Epithelial cell of proximal tubule (primary cell): ENCODE results near the gene VPS26A. TPM values are rescaled to one million over a fixed set of nuclear protein-coding genes. Genes with fewer than 3 reads are reported as not detected.

Experiments used
- DNase-seq: peaks from one replicate; pipeline ENCODE4 v3.0.0-alpha.2; 2011; ENCODE audit warnings: low read depth
- H3K4me3 ChIP-seq: 2 replicates; pipeline ENCODE4 v1.5.1; 2011; ENCODE audit warnings: low read depth, mild to moderate bottlenecking, low read length
- total RNA-seq: library from RNA; depleted of rRNA; stranded (reverse); fragments of >200 nt; gene quantifications from 2 replicates; pipeline ENCODE4 v1.2.3, GENCODE V29; 2015
- TF ChIP-seq, protein P1 (sequence below): conservative IDR thresholded peaks from 2 replicates; pipeline ENCODE4 v1.5.1; 2012; ENCODE audit warnings: low read depth, mild to moderate bottlenecking, low read length

The VPS26A gene
- total RNA-seq: 23.6 and 25.0 TPM in 2 replicates

DNA sequence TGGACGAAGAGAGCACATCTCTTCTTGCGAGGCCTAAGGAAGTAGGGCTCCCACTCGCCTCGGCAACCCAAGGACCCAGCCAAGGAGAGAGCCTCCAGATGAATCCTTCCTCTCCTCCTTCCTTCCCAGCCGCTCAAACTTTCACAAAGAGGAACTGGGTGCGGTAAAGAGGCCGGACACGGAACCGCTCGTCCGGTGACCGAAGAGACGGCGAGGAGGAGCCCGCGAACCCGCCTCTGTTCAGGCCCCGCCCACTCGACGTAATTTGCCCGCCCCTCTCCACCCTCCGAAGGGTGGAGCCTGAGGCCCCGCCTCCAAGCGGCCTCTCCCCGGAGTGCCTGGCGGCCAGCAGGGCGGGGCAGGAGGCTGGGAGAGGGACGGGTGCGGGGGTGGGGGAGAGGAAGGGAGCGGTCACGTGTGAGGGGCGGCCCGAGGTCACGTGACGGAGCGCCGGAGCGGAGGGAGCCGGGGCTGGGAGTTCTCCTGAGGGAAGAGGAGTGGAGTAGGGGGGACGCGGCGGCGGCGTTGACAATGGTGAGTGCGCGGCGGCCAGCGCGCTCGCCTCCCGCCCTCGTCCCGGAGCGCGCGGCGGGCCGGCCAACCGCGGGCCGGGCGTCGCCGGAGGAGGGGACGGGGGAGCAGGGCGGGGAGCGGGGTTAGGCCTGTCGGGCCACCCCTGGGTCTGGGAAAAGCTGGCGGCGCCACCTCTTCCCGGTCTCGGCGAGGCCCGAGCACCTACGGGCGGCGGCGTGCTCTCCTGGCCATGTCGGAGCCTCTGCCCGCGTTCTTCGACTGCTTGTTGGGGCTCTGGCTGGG, at the start of gene VPS26A:
VPS26A (plus strand) TSS at position 432 of the 816 bp plus-strand sequence; CDS start at position 532, 100 bp downstream.
- TF ChIP-seq, protein P1, sequence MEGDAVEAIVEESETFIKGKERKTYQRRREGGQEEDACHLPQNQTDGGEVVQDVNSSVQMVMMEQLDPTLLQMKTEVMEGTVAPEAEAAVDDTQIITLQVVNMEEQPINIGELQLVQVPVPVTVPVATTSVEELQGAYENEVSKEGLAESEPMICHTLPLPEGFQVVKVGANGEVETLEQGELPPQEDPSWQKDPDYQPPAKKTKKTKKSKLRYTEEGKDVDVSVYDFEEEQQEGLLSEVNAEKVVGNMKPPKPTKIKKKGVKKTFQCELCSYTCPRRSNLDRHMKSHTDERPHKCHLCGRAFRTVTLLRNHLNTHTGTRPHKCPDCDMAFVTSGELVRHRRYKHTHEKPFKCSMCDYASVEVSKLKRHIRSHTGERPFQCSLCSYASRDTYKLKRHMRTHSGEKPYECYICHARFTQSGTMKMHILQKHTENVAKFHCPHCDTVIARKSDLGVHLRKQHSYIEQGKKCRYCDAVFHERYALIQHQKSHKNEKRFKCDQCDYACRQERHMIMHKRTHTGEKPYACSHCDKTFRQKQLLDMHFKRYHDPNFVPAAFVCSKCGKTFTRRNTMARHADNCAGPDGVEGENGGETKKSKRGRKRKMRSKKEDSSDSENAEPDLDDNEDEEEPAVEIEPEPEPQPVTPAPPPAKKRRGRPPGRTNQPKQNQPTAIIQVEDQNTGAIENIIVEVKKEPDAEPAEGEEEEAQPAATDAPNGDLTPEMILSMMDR: peak; percentile 47
- peak within 1 kb of the TSS; percentile 79 for H3K4me3 ChIP-seq
- peak; percentile 61 for DNase-seq

DNA sequence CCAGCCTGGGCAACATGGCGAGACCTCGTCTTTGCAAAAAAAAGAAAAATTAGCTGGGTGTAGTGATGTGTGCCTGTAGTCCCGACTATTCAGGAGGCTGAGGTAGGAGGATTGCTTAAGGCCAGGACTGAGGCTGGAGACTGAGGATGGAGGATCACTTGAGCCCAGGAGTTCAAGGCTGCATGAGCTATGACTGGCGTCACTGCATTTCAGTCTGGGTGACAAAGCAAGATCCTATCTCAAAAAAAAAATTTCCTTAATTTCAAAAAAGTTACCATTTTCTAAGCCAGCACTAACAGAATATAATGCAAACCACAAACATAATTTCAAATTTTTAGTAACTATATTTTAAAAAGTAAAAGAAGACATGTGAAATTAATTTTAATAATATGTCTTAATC, 49.4 kb upstream of the VPS26A start:
- no peak overlapping the region for H3K4me3 ChIP-seq
- DNase-seq: no peak
- TF ChIP-seq, protein P1: no peak

DNA sequence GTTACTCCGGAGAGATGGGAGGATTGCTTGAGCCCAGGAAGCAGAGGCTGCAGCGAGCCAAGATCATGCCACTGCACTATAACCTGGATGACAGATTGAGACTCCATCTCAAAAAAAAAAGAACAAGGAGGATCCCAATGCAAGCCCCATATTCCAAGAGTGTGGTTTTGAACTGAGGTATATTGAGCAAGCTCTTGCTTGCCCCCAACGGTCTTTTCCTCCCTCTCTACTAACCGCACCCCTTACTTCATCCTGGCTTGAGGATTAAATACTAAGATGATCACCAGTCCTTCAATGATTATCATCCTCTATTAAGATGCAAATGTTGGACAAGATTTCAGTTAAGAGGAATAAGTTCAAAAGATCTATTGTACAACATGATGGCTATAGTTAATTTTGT, 48.5 kb upstream of the VPS26A start:
- no peak for DNase-seq
- TF ChIP-seq, protein P1: no peak
- H3K4me3 ChIP-seq: no peak overlapping the region

DNA sequence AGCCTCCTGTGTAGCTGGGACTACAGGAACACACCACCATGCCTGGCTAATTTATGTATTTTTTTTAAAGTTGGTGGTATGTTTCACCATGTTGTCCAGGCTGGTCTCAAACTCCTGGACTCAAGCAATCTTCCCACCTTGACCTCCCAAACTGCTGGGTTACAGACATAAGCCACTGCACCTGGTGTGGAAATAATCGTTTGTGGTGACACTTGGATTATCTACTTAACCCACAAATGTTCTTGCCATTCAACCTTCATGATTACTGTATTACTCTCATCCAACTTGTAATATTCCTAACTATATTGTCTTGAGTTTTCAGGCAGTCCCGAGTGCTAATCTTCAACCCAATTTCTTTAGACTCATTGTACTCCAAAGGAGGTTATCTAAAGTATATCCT, 45.7 kb upstream of the VPS26A start:
- DNase-seq: no peak
- TF ChIP-seq, protein P1: no peak
- H3K4me3 ChIP-seq: no peak overlapping the region

DNA sequence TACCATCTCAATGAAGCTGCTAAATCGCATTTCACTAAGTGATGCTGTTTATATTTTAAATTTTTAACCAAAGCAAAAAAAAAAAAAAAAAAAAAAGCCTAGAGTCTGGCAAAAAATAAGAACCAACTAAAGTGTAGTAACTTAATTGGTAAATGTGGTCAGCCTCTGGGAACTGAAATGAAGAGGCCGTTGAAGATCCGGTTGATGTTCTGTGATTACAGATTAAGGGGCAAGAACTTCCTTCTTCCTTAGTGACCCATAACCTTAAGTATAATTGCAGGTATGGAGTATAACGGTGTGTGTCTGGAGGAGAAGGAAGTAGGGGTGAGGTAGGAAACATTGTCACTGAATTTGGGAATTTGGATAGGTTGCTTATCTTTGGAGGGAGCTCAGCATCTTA, 43.8 kb upstream of the VPS26A start:
- TF ChIP-seq, protein P1: no peak
- H3K4me3 ChIP-seq: no peak overlapping the region
- DNase-seq: no peak

DNA sequence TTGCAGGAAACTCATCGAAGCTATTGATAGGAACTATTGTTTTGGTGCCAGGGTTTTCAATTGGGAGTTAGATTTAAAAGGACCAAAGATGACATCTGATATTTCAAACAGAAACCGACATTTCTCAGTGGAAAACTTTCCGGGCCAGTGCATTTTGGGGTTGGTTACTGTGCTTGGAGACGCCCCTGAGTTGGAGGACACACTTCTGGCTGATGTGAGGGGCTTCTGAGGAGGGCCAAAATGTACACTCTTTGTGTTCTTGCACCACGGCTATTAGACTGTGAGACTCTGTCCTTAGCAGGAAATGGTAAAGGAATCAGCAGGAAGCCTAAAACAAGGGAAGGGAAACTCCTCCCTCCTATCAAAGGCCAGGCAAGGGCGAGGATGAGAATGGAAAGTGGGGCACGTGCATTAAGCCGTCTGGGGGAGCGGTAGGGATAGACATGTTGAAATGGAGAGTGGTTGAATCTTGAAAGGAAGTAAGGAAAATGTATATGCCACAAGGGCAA, 37.9 kb upstream of the VPS26A start:
- H3K4me3 ChIP-seq: no peak overlapping the region
- TF ChIP-seq, protein P1: no peak
- DNase-seq: no peak
